Measurements from ENCODE around the gene TIMM9.

DNA sequence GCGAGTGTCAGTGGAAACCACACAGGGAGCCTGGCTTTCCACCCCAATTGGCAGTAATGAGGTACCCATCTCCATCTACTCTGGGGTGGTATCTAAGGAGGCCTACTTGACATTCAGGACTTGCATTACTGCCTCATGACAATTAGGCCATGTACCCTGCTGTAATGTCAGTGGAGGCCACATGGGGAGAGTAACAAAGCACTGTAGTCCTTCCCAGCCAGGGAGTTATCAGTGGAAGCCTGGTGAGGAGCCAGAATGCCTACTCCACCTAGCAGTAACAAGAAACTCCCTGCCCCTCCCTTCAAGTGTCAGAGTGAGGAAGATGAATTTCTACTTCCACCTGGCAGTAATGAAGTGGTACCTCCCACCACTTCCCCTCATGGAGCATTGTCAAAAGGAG, 12.5 kb downstream of the TIMM9 start:
- TF ChIP-seq CTCF (IDR thresholded peaks at IDR 0.05), result no peak
- TF ChIP-seq POLR2AphosphoS5 (IDR thresholded peaks at IDR 0.05; ENCODE audit: insufficient read depth in 1 of 2, low read depth in 1 of 2), result no peak
- no peak for TF ChIP-seq POLR2A (IDR thresholded peaks at IDR 0.05)

Measured in vagina (tissue), 2 donors.